Muscle layer of colon (tissue), 2 donors: ENCODE measurements around the gene A2ML1.
"Not testable (repeated sequence)": the region's sequence is repeated elsewhere in the genome, so short reads cannot be mapped to it uniquely, and the experiment has no call there.

Experiments used
- H3K27ac ChIP-seq: one replicate; pipeline ENCODE4 v1.7.0; 2013; ENCODE audit warnings: low read depth, mild to moderate bottlenecking, low read length, moderate library complexity
- H3K27me3 ChIP-seq, 2 donors: one replicate each; pipeline ENCODE4 v1.7.0; 2013; ENCODE audit warnings: low read length in 2 of 2, mild to moderate bottlenecking in 2 of 2; ENCODE audit not compliant: insufficient read depth in 2 of 2, control insufficient read depth in 1 of 2
- H3K36me3 ChIP-seq: one replicate; pipeline ENCODE4 v1.7.0; 2013; ENCODE audit warnings: mild to moderate bottlenecking, low read length; ENCODE audit not compliant: insufficient read depth
- H3K4me1 ChIP-seq: one replicate; pipeline ENCODE4 v1.7.0; 2013; ENCODE audit warnings: mild to moderate bottlenecking, low read length; ENCODE audit not compliant: insufficient read depth
- H3K4me3 ChIP-seq, 2 donors: one replicate each; pipeline ENCODE4 v1.7.0; 2013; ENCODE audit warnings: low read length in 2 of 2, low read depth in 1 of 2, mild to moderate bottlenecking in 1 of 2, moderate library complexity in 1 of 2
- H3K9ac ChIP-seq: one replicate; pipeline ENCODE4 v1.7.0; 2013; ENCODE audit warnings: low read length
- H3K9me3 ChIP-seq: one replicate; pipeline ENCODE4 v1.7.0; 2013; ENCODE audit warnings: mild to moderate bottlenecking, low read length
- donor health status: abdominal sarcoma.
- donor health status: Adenocarcinoma of cecum.

The A2ML1 gene

GRCh38 chr12:8822298-8822697 is at the start of gene A2ML1:
Gene A2ML1 (plus strand): TSS chr12:8822621. CDS start chr12:8822652, 31 bp downstream.
- no peak within 1 kb of the TSS for H3K9ac ChIP-seq
- no peak within 1 kb of the TSS for H3K4me3 ChIP-seq
- no peaks in the 10 kb centered on the region for H3K4me1 ChIP-seq
- H3K9me3 ChIP-seq: no peaks in the 10 kb centered on the region
- no peaks in the 10 kb centered on the region for H3K27me3 ChIP-seq
- H3K27ac ChIP-seq: no peak within 1 kb of the TSS
- H3K36me3 ChIP-seq: no peaks in the 10 kb centered on the region

GRCh38 chr12:8773461-8773860 is 49.0 kb upstream of the A2ML1 start:
- H3K9ac ChIP-seq: no peak overlapping the region
- no peaks in the 10 kb centered on the region for H3K9me3 ChIP-seq
- no peak overlapping the region for H3K4me3 ChIP-seq
- H3K27me3 ChIP-seq: no peaks in the 10 kb centered on the region
- peaks cover 8% of the 10 kb centered on the region for H3K36me3 ChIP-seq
- no peak overlapping the region for H3K27ac ChIP-seq
- no peaks in the 10 kb centered on the region for H3K4me1 ChIP-seq

- Histone ChIP-seq H3K4me3 (no peak overlapping the region), H3K9me3 (no peaks in the 10 kb centered on the region), H3K9ac (no peak overlapping the region), H3K27me3 (no peaks in the 10 kb centered on the region), H3K4me1 (peaks cover 5% of the 10 kb centered on the region), H3K36me3 (peaks cover 12% of the 10 kb centered on the region), H3K27ac (no peak overlapping the region)
These were observed 43.1 kb upstream of the A2ML1 start for GRCh38 chr12:8779281-8779680.

GRCh38 chr12:8779862-8780261 is 42.6 kb upstream of the A2ML1 start:
- no peak overlapping the region for H3K9ac ChIP-seq
- H3K27me3 ChIP-seq: no peaks in the 10 kb centered on the region
- H3K27ac ChIP-seq: no peak overlapping the region
- H3K9me3 ChIP-seq: no peaks in the 10 kb centered on the region
- peaks cover 5% of the 10 kb centered on the region for H3K4me1 ChIP-seq
- H3K36me3 ChIP-seq: peaks cover 12% of the 10 kb centered on the region
- no peak overlapping the region for H3K4me3 ChIP-seq

GRCh38 chr12:8780389-8780788 is 42.0 kb upstream of the A2ML1 start:
- peaks cover 12% of the 10 kb centered on the region for H3K36me3 ChIP-seq
- H3K9ac ChIP-seq: no peak overlapping the region
- no peaks in the 10 kb centered on the region for H3K27me3 ChIP-seq
- H3K4me3 ChIP-seq: no peak overlapping the region
- peaks cover 5% of the 10 kb centered on the region for H3K4me1 ChIP-seq
- no peak overlapping the region for H3K27ac ChIP-seq
- H3K9me3 ChIP-seq: no peaks in the 10 kb centered on the region

GRCh38 chr12:8781381-8782127 is 40.9 kb upstream of the A2ML1 start:
- Histone ChIP-seq H3K4me3 (no peak overlapping the region), H3K9me3 (no peaks in the 10 kb centered on the region), H3K36me3 (peaks cover 12% of the 10 kb centered on the region), H3K4me1 (peaks cover 5% of the 10 kb centered on the region), H3K27me3 (no peaks in the 10 kb centered on the region), H3K27ac (no peak overlapping the region), H3K9ac (no peak overlapping the region)

- peaks cover 8% of the 10 kb centered on the region for H3K36me3 ChIP-seq
- H3K9ac ChIP-seq: no peak overlapping the region
- no peak overlapping the region for H3K27ac ChIP-seq
- H3K9me3 ChIP-seq: no peaks in the 10 kb centered on the region
- no peaks in the 10 kb centered on the region for H3K27me3 ChIP-seq
- no peak overlapping the region for H3K4me3 ChIP-seq
- peaks cover 5% of the 10 kb centered on the region for H3K4me1 ChIP-seq
These were observed 38.0 kb upstream of the A2ML1 start for GRCh38 chr12:8784290-8784888.

- Histone ChIP-seq H3K9me3 (no peaks in the 10 kb centered on the region), H3K4me3 (no peak overlapping the region), H3K36me3 (peaks cover 8% of the 10 kb centered on the region), H3K9ac (no peak overlapping the region), H3K27me3 (no peaks in the 10 kb centered on the region), H3K27ac (no peak overlapping the region), H3K4me1 (peaks cover 5% of the 10 kb centered on the region)
These were observed 36.9 kb upstream of the A2ML1 start for GRCh38 chr12:8785499-8785898.

GRCh38 chr12:8787206-8787605 is 35.2 kb upstream of the A2ML1 start:
- not testable (repeated sequence) for H3K4me3 ChIP-seq, H3K36me3 ChIP-seq, H3K9me3 ChIP-seq, H3K4me1 ChIP-seq, H3K9ac ChIP-seq, H3K27ac ChIP-seq, H3K27me3 ChIP-seq

- H3K4me3 ChIP-seq, H3K4me1 ChIP-seq, H3K9me3 ChIP-seq, H3K9ac ChIP-seq, H3K27ac ChIP-seq, H3K27me3 ChIP-seq, H3K36me3 ChIP-seq: not testable (repeated sequence)
These were observed 33.7 kb upstream of the A2ML1 start for GRCh38 chr12:8788706-8789105.

- not testable (repeated sequence) for H3K36me3 ChIP-seq, H3K9me3 ChIP-seq, H3K4me1 ChIP-seq, H3K27me3 ChIP-seq, H3K27ac ChIP-seq, H3K9ac ChIP-seq, H3K4me3 ChIP-seq
These were observed 32.9 kb upstream of the A2ML1 start for GRCh38 chr12:8789341-8790013.
